Measurements from ENCODE around the gene ATRX.

DNA sequence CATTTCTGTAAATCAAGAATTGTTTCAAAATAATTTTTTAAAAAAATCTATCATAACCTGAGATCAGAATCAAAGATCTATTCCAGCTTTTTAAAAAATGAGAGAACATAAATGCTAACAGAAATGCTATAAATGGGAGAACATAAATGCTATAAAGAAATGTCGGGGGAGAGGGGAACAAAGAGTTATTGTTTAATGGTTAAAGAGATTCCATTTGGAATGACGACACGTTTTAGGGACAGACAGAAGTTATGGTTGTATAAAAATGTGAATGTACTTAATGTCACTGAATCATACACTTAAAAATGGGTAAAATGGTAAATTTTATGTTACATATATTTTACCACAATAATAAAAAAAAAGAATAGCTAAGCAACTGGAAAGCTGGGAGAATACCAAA, 127.1 kb downstream of the ATRX start:
- TF ChIP-seq CTCF (IDR thresholded peaks at IDR 0.05) (no peak), POLR2AphosphoS5 (IDR thresholded peaks at IDR 0.05; ENCODE audit: low read depth, low read length) (no peak), TCF7L2 (IDR thresholded peaks at IDR 0.05; ENCODE audit: low read depth, low read length) (no peak), REST (IDR thresholded peaks at IDR 0.05; ENCODE audit: insufficient read depth in 1 of 2, low read depth in 2 of 2, low read length in 1 of 2) (no peak), SIN3A (IDR thresholded peaks at IDR 0.05; ENCODE audit: borderline replicate concordance, insufficient read depth, low read depth, low read length) (no peak)

All from Panc1 (cell line).